Measurements from ENCODE around the gene VSNL1. TPM values are rescaled to one million over a fixed set of nuclear protein-coding genes. Genes with fewer than 3 reads are reported as not detected.

The VSNL1 gene
- total RNA-seq, 2 experiments from 2014 or later = not detected

GRCh38 chr2:17581831-17582230, 41.3 kb downstream of the VSNL1 start:
- Mint-ChIP-seq H3K4me3 (no peak overlapping the region), H3K9me3 (no peaks in the 10 kb centered on the region), H3K4me1 (peaks cover 17% of the 10 kb centered on the region), H3K27me3 (peaks cover 8% of the 10 kb centered on the region), H3K36me3 (no peaks in the 10 kb centered on the region), H3K27ac (no peak overlapping the region)
- DNase-seq (no peak), ATAC-seq (ENCODE audit: low read depth) (no peak)
- POLR2A ChIA-PET = no interaction called here

DNA sequence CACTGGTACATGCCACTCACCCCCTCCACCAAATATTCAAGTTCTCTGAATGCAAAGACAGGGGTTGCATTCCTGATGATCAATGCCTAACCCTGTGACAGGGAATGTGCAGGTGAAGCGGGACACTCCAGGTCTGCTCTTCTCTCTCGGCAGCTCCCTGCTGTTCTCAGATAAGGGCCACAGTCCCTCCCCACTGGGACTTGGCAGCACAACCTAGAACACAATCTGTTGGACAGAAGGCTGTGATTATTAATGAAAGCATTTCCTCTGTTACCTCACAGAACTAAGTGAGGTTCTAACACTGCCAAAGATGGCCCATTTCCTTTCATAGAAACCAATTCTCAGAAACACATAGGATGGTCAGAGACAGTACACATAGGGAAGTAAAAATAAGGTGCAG, 42.7 kb downstream of the VSNL1 start:
- no peaks in the 10 kb centered on the region for H3K36me3 Mint-ChIP-seq
- peaks cover 16% of the 10 kb centered on the region for H3K4me1 Mint-ChIP-seq
- H3K4me3 Mint-ChIP-seq = no peak overlapping the region
- DNase-seq = no peak
- H3K9me3 Mint-ChIP-seq = no peaks in the 10 kb centered on the region
- H3K27ac Mint-ChIP-seq = no peak overlapping the region
- POLR2A ChIA-PET = no interaction called here
- no peak for ATAC-seq (ENCODE audit: low read depth)
- peaks cover 8% of the 10 kb centered on the region for H3K27me3 Mint-ChIP-seq

DNA sequence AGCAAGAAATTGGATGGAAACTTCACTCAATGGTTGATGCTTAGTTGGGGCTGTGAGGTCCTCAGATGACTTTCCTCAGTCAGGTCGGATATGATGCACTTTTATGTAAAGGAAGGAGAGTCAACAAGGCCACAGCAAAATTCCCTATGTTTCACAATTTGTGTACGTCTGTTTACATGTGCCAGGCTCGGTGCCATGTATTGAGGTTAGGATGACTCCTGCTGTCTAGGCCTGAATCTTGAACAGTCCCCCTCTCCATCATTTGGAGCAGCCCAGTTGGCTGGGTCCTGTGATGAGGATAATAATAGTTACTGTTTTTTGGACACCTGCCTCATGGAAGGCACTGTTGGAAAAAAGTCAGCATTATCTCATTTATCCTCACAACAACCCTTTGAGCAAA, 43.1 kb downstream of the VSNL1 start:
- H3K9me3 Mint-ChIP-seq = no peaks in the 10 kb centered on the region
- H3K4me1 Mint-ChIP-seq = peaks cover 13% of the 10 kb centered on the region
- POLR2A ChIA-PET = no interaction called here
- H3K27me3 Mint-ChIP-seq = peaks cover 8% of the 10 kb centered on the region
- no peak for DNase-seq
- ATAC-seq (ENCODE audit: low read depth) = no peak
- H3K27ac Mint-ChIP-seq = no peak overlapping the region
- no peaks in the 10 kb centered on the region for H3K36me3 Mint-ChIP-seq
- no peak overlapping the region for H3K4me3 Mint-ChIP-seq

DNA sequence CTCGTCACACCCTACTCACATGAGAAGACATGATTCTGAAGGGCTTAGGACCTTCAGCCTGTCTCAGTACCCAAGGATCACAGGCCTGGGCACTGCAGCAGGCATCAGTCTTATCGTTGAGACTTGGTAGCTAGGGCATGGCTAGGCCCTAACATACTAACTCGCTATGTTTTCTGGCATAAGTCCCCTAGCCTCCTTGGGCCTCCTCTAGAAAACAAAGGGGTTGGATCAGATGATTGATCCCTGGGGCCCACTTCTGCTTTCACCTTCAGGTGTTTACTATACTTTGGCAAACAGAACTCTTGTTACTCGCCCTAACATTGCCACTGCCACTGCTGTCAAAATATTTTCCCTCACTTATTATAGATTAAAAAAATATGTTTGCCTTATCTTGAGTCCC, 44.2 kb downstream of the VSNL1 start:
- Mint-ChIP-seq H3K27me3 (peaks cover 8% of the 10 kb centered on the region), H3K9me3 (no peaks in the 10 kb centered on the region), H3K4me3 (no peak overlapping the region), H3K4me1 (peaks cover 8% of the 10 kb centered on the region), H3K27ac (no peak overlapping the region), H3K36me3 (no peaks in the 10 kb centered on the region)
- POLR2A ChIA-PET = no interaction called here
- no peak for ATAC-seq (ENCODE audit: low read depth)
- no peak for DNase-seq

- POLR2A ChIA-PET = no interaction called here
- no peak for ATAC-seq (ENCODE audit: low read depth)
- Mint-ChIP-seq H3K27ac (no peak overlapping the region), H3K4me1 (peaks cover 3% of the 10 kb centered on the region), H3K4me3 (no peak overlapping the region), H3K27me3 (peaks cover 16% of the 10 kb centered on the region), H3K9me3 (no peaks in the 10 kb centered on the region), H3K36me3 (no peaks in the 10 kb centered on the region)
- DNase-seq = no peak
Observed at GRCh38 chr2:17587469-17587868, 47.0 kb downstream of the VSNL1 start.

DNA sequence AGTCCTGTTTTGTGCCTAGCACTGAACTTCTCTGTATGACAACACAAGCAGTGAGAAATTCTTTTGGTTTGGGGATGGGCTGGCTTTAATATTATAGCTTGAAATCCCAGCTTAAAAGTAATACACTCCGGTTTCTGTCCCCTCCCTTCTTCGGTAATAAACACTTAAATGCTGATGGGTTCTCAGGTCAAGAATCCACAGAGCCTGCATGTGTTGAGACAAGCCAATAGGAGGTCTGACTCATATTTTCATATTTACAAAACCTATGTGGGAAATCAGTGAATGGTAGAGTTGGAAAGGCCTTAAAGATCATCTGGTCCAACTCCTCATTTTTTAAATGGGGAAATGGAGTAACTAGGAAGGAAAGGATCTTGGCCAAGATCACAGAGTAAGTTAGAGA, 47.5 kb downstream of the VSNL1 start:
- H3K36me3 Mint-ChIP-seq = no peaks in the 10 kb centered on the region
- peaks cover 16% of the 10 kb centered on the region for H3K27me3 Mint-ChIP-seq
- no peak overlapping the region for H3K4me3 Mint-ChIP-seq
- no peak for DNase-seq
- H3K27ac Mint-ChIP-seq = no peak overlapping the region
- ATAC-seq (ENCODE audit: low read depth) = no peak
- H3K9me3 Mint-ChIP-seq = no peaks in the 10 kb centered on the region
- peaks cover 3% of the 10 kb centered on the region for H3K4me1 Mint-ChIP-seq
- POLR2A ChIA-PET = no interaction called here

GRCh38 chr2:17589406-17590035, 49.0 kb downstream of the VSNL1 start:
- H3K4me1 Mint-ChIP-seq = no peaks in the 10 kb centered on the region
- POLR2A ChIA-PET = no interaction called here
- H3K27ac Mint-ChIP-seq = no peak overlapping the region
- no peak for DNase-seq
- H3K27me3 Mint-ChIP-seq = peaks cover 13% of the 10 kb centered on the region
- no peak overlapping the region for H3K4me3 Mint-ChIP-seq
- no peaks in the 10 kb centered on the region for H3K36me3 Mint-ChIP-seq
- H3K9me3 Mint-ChIP-seq = no peaks in the 10 kb centered on the region
- no peak for ATAC-seq (ENCODE audit: low read depth)

DNA sequence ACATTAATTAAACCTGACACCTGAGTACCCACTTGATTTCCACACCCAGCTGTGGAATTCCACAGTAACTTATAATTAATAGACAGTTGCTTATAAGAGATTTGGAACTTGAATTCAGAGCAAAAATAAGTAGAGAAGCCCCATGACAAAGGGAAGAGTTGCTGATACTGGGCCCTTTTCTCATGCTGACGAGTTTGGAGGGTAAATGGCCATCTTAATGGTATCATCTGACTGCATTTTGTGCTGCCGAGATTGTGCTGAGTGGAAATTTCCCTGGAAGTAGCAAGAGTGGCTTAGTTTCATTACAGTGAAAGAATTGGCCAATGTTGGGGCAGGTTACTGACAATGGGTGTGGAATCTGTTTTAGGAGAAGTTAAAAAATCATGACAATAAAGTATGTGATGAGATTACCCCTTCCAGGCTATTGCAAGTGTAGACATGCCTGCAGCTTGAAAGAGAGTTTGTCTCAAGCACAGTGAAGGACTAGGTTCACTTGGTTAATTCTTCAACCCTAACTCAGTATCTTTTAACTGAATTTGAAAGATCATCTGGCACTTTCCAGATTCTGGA, 49.9 kb downstream of the VSNL1 start:
- Mint-ChIP-seq H3K4me1 (no peaks in the 10 kb centered on the region), H3K9me3 (no peaks in the 10 kb centered on the region), H3K27me3 (peaks cover 16% of the 10 kb centered on the region), H3K36me3 (no peaks in the 10 kb centered on the region), H3K27ac (no peak overlapping the region), H3K4me3 (no peak overlapping the region)
- no peak for DNase-seq
- POLR2A ChIA-PET = no interaction called here
- no peak for ATAC-seq (ENCODE audit: low read depth)

GRCh38 chr2:17591846-17592245, 51.4 kb downstream of the VSNL1 start:
- H3K27ac Mint-ChIP-seq = no peak overlapping the region
- no peaks in the 10 kb centered on the region for H3K9me3 Mint-ChIP-seq
- H3K27me3 Mint-ChIP-seq = peaks cover 22% of the 10 kb centered on the region
- no peaks in the 10 kb centered on the region for H3K4me1 Mint-ChIP-seq
- DNase-seq (no peak), ATAC-seq (ENCODE audit: low read depth) (no peak)
- H3K36me3 Mint-ChIP-seq = no peaks in the 10 kb centered on the region
- no peak overlapping the region for H3K4me3 Mint-ChIP-seq
- POLR2A ChIA-PET = no interaction called here

DNA sequence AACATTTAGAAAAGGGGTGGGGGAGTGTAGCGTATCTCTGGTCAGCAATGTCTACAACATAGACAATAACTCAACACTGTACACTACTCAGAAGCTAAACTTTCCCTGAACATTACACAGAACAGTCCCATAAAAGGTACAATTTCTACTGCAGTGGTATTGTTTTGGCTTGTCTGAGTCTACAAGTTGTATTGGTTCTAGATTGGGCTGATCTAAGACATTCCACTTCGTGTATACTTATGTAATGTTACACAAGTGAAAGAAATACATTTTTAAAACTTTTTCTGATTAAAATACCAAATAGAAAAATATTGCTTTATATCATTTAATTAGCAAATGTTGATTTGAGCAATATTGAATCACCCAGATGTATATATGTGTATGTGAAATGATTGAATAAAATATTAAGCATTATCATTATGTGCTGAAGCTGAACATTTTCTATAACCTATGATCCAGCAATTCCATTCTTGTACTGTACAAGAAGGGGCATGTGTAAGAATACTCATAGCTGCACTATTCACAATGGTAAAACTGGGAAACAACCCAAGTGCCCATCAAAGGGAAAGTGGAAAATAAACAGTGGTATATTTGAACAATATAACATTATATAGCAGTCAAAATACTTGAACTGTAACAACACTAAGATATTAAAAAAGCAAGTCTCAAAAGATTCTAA, 52.4 kb downstream of the VSNL1 start:
- Mint-ChIP-seq H3K9me3 (no peaks in the 10 kb centered on the region), H3K27me3 (peaks cover 24% of the 10 kb centered on the region), H3K36me3 (no peaks in the 10 kb centered on the region), H3K27ac (no peak overlapping the region), H3K4me1 (no peaks in the 10 kb centered on the region), H3K4me3 (no peak overlapping the region)
- POLR2A ChIA-PET = no interaction called here
- ATAC-seq (ENCODE audit: low read depth) (no peak), DNase-seq (no peak)

DNA sequence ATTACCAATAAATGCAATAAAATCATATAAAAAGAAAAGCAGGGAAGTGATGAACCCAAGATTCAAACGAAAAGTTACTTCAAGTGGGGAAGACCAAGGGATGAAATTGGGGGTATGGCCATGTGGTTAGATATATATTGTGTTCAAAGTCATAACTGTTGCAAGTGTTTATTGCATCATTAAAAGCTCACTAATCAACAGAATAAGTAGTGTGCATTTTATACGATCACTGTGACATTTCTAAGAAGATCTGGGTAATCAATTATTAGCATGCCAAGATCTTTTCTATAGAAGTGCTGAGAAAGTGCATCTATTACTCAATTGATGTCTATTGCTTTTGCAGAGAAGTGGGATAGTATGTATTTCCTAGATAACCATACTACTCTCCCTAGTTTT, 52.9 kb downstream of the VSNL1 start:
- H3K36me3 Mint-ChIP-seq = no peaks in the 10 kb centered on the region
- POLR2A ChIA-PET = no interaction called here
- ATAC-seq (ENCODE audit: low read depth) (no peak), DNase-seq (no peak)
- H3K9me3 Mint-ChIP-seq = no peaks in the 10 kb centered on the region
- H3K4me1 Mint-ChIP-seq = no peaks in the 10 kb centered on the region
- H3K4me3 Mint-ChIP-seq = no peak overlapping the region
- no peak overlapping the region for H3K27ac Mint-ChIP-seq
- H3K27me3 Mint-ChIP-seq = peaks cover 24% of the 10 kb centered on the region

DNA sequence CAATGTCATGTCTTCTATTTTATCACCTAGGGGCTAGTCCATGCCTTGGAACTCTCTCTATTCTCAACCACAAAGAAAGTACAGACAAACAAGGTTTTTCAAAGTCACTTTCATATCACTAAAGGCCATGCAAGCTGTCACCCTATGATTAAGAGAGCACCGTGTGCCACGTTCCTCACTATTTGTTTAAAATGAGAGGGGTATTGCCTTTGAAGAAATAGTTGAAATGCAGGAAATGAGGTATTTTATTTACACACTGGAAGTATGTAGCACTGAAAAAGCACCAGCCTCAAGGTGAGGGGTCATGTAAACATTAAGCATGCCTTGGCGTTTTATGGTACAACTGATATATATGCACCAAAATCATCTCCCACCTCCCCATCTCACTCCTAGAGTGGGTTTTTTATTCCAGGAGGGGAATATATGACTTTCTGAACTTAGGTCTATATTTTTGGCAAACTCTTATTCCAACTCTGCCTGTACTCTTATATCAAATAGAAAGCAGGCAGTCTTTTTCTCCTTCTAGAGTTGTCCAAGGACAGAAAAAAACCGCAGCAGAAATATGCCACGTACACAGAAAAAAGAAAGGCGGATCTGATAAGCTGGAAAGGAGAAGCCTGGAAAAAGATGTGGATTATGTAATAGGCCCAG, 53.5 kb downstream of the VSNL1 start:
- POLR2A ChIA-PET = no interaction called here
- Mint-ChIP-seq H3K27me3 (peaks cover 26% of the 10 kb centered on the region), H3K4me1 (no peaks in the 10 kb centered on the region), H3K4me3 (no peak overlapping the region), H3K36me3 (no peaks in the 10 kb centered on the region), H3K9me3 (no peaks in the 10 kb centered on the region), H3K27ac (no peak overlapping the region)
- ATAC-seq (ENCODE audit: low read depth) (no peak), DNase-seq (no peak)

DNA sequence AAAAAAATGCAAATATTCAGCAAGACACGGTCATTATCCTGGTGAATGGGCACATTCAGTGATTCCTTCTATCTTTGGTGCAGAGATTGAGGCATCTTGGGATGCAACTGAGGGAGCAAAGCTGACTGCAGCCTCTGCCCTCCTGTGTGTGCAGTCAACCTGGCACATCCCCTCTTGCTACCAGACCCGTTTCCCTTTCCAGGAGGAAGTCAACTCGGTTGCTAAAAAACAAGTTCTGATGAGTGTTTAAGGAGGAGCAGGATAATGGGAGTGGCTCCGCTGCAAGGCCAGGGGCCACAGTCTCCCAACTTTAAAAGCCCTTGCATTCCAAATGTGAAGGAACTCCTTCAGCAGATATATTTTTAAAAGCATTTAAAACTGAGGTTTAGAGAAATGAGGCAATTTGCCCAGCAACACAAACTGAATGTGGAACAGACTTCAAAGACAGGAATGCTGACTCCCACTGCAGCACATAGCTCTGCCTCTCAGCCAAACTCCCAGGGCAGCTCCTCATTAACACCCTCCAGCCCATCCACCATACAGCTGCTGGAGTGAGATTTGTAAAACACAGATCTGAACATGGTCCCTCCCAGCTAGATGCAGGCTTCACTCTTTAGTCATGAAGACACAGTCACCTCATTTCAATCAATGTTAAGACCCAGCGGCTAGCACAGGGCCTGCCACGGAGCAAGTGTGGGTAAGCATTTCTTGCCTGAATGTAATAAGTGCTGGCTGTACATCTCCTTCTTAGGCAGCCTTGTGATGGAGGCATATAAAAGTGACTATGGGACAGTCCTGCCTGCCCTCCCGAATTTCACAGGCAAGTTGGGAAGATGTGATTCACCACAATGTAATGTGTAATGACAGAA, 54.3 kb downstream of the VSNL1 start:
- Mint-ChIP-seq H3K36me3 (no peaks in the 10 kb centered on the region), H3K27me3 (peaks cover 27% of the 10 kb centered on the region), H3K4me1 (no peaks in the 10 kb centered on the region), H3K4me3 (no peak overlapping the region), H3K9me3 (no peaks in the 10 kb centered on the region), H3K27ac (no peak overlapping the region)
- POLR2A ChIA-PET = no interaction called here
- ATAC-seq (ENCODE audit: low read depth) (no peak), DNase-seq (no peak)
